H9 (cell line): Measurements from ENCODE around the gene FOXC2. TPM values are rescaled to one million over a fixed set of nuclear protein-coding genes. Genes with fewer than 3 reads are reported as not detected.

Experiments used
- DNase-seq: peaks from one replicate; pipeline ENCODE4 v3.0.0-alpha.2; 2017
- H2AFZ ChIP-seq: one replicate; pipeline ENCODE4 v1.6.1; 2013; ENCODE audit warnings: mild to moderate bottlenecking, low read length, control low read depth, moderate library complexity
- H2AK5ac ChIP-seq: 2 replicates; pipeline ENCODE4 v1.6.1; 2013; ENCODE audit warnings: low read length, control low read depth, mixed read lengths; ENCODE audit not compliant: insufficient read length
- H2BK120ac ChIP-seq: one replicate; pipeline ENCODE4 v1.6.1; 2013; ENCODE audit warnings: low read depth, mild to moderate bottlenecking, low read length, control low read depth, inconsistent platforms; ENCODE audit not compliant: poor library complexity, severe bottlenecking
- H2BK12ac ChIP-seq: 2 replicates; pipeline ENCODE4 v1.6.1; 2013; ENCODE audit warnings: low read length, control low read depth, mixed read lengths, low read depth; ENCODE audit not compliant: insufficient read length
- H2BK15ac ChIP-seq: 2 replicates; pipeline ENCODE4 v1.6.1; 2013; ENCODE audit warnings: low read depth, low read length, control low read depth
- H2BK20ac ChIP-seq: one replicate; pipeline ENCODE4 v1.6.1; 2013; ENCODE audit warnings: low read depth, mild to moderate bottlenecking, low read length, control low read depth, inconsistent platforms; ENCODE audit not compliant: poor library complexity, severe bottlenecking
- H2BK5ac ChIP-seq: 2 replicates; pipeline ENCODE4 v1.6.1; 2013; ENCODE audit warnings: low read length, control low read depth, mixed read lengths; ENCODE audit not compliant: insufficient read length
- H3K14ac ChIP-seq: 2 replicates; pipeline ENCODE4 v1.6.1; 2013; ENCODE audit warnings: low read length, control low read depth; ENCODE audit not compliant: insufficient read depth
- H3K18ac ChIP-seq: 2 replicates; pipeline ENCODE4 v1.6.1; 2013; ENCODE audit warnings: low read depth, mild to moderate bottlenecking, mixed read lengths, low read length, control low read depth; ENCODE audit not compliant: insufficient read length
- H3K23ac ChIP-seq: 2 replicates; pipeline ENCODE4 v1.6.1; 2013; ENCODE audit warnings: low read length, control low read depth, mixed read lengths, low read depth; ENCODE audit not compliant: insufficient read length
- H3K23me2 ChIP-seq: 2 replicates; pipeline ENCODE4 v1.6.1; 2013; ENCODE audit warnings: low read depth, mild to moderate bottlenecking, mixed read lengths, low read length, control low read depth; ENCODE audit not compliant: insufficient read length, poor library complexity, severe bottlenecking
- H3K27ac ChIP-seq: 2 replicates; pipeline ENCODE4 v1.5.1; 2013; ENCODE audit warnings: low read length, control low read depth, mixed read lengths, low read depth; ENCODE audit not compliant: insufficient read length
- H3K27me3 ChIP-seq: 2 replicates; pipeline ENCODE4 v1.6.1; 2013; ENCODE audit warnings: low read length, control low read depth, inconsistent platforms; ENCODE audit not compliant: insufficient read depth
- H3K4ac ChIP-seq: 2 replicates; pipeline ENCODE4 v1.6.1; 2013; ENCODE audit warnings: low read depth, mild to moderate bottlenecking, control low read depth, inconsistent platforms, low read length, moderate library complexity
- H3K4me1 ChIP-seq: 2 replicates; pipeline ENCODE4 v1.6.1; 2013; ENCODE audit warnings: low read length, control low read depth, inconsistent platforms; ENCODE audit not compliant: insufficient read depth
- H3K4me2 ChIP-seq: 2 replicates; pipeline ENCODE4 v1.6.1; 2013; ENCODE audit warnings: low read length, control low read depth, mixed read lengths; ENCODE audit not compliant: insufficient read length, insufficient read depth
- H3K56ac ChIP-seq: 2 replicates; pipeline ENCODE4 v1.6.1; 2013; ENCODE audit warnings: low read depth, mild to moderate bottlenecking, mixed read lengths, low read length, control low read depth; ENCODE audit not compliant: insufficient read length
- H3K79me1 ChIP-seq: 2 replicates; pipeline ENCODE4 v1.6.1; 2013; ENCODE audit warnings: low read depth, mild to moderate bottlenecking, moderate library complexity, low read length, control low read depth, inconsistent platforms; ENCODE audit not compliant: insufficient read depth, poor library complexity, severe bottlenecking
- H3K79me2 ChIP-seq: 2 replicates; pipeline ENCODE4 v1.6.1; 2013; ENCODE audit warnings: low read length, control low read depth, inconsistent platforms; ENCODE audit not compliant: insufficient read depth
- H3K9ac ChIP-seq: 2 replicates; pipeline ENCODE4 v1.6.1; 2013; ENCODE audit warnings: low read length, control low read depth, mixed read lengths; ENCODE audit not compliant: insufficient read length; ENCODE audit errors: extremely low read depth
- H3K9me3 ChIP-seq: one replicate; pipeline ENCODE4 v1.6.1; 2013; ENCODE audit warnings: low read depth, low read length, inconsistent platforms; ENCODE audit not compliant: control insufficient read depth
- H3T11ph ChIP-seq: one replicate; pipeline ENCODE4 v1.6.1; 2013; ENCODE audit warnings: mild to moderate bottlenecking, low read length, control low read depth, inconsistent platforms
- H4K20me1 ChIP-seq: one replicate; pipeline ENCODE4 v1.6.1; 2013; ENCODE audit not compliant: control insufficient read depth, insufficient read length, insufficient read depth
- H4K5ac ChIP-seq: 2 replicates; pipeline ENCODE4 v1.6.1; 2013; ENCODE audit warnings: low read depth, mild to moderate bottlenecking, mixed read lengths, low read length, control low read depth; ENCODE audit not compliant: insufficient read length
- H4K8ac ChIP-seq: replicated peaks from 2 replicates; pipeline ENCODE4 v1.6.1; 2013; ENCODE audit warnings: low read length, control low read depth, mixed read lengths, low read depth; ENCODE audit not compliant: insufficient read length
- H4K91ac ChIP-seq: 2 replicates; pipeline ENCODE4 v1.6.1; 2013; ENCODE audit warnings: low read depth, mild to moderate bottlenecking, moderate library complexity, mixed read lengths, low read length, control low read depth; ENCODE audit not compliant: insufficient read length
- H3K27ac Mint-ChIP-seq, 3 experiments: 2 replicates in 2 of 3; 3 replicates in 1 of 3; pipeline ENCODE4 v1.8.0; 2020 to 2021; ENCODE audit warnings: mixed read lengths in 3 of 3, mild to moderate bottlenecking in 1 of 3, moderate library complexity in 1 of 3
- H3K27me3 Mint-ChIP-seq: 2 replicates; pipeline ENCODE4 v1.8.0; 2021; ENCODE audit warnings: low read depth, mild to moderate bottlenecking, moderate library complexity, mixed read lengths
- H3K36me3 Mint-ChIP-seq, 3 experiments: 2 replicates in 2 of 3; 3 replicates in 1 of 3; pipeline ENCODE4 v1.8.0; 2020 to 2021; ENCODE audit warnings: low read depth in 3 of 3, mixed read lengths in 3 of 3; ENCODE audit not compliant: insufficient read depth in 1 of 3
- H3K4me1 Mint-ChIP-seq, 2 experiments: 2 replicates each; pipeline ENCODE4 v1.8.0; 2020; ENCODE audit warnings: mixed read lengths in 2 of 2
- H3K4me3 Mint-ChIP-seq, 2 experiments: 2 replicates in 1 of 2; 3 replicates in 1 of 2; pipeline ENCODE4 v1.8.0; 2020 to 2021; ENCODE audit warnings: mild to moderate bottlenecking in 2 of 2, mixed read lengths in 2 of 2, moderate library complexity in 1 of 2
- H3K9me3 Mint-ChIP-seq, 2 experiments: 2 replicates in 1 of 2; 3 replicates in 1 of 2; pipeline ENCODE4 v1.8.0; 2020; ENCODE audit warnings: mild to moderate bottlenecking in 2 of 2, mixed read lengths in 2 of 2, moderate library complexity in 1 of 2
- CTCF ChIP-seq: fragments of 200-600 bp; sonication (generic); conservative IDR thresholded peaks from 3 replicates; pipeline ENCODE4 v1.8.0; 2021; ENCODE audit warnings: antibody characterized with exemption, mild to moderate bottlenecking
- WGBS: extraction: QIAGEN DNeasy Blood & Tissue Kit; methylation state at CpG from one replicate; pipeline ENCODE4 v1.1.7; 2013; ENCODE audit warnings: missing lambda C conversion rate, low lambda C conversion rate, mixed read lengths; ENCODE audit not compliant: insufficient read length; ENCODE audit errors: extremely low coverage; 5-methylcytosine and 5-hydroxymethylcytosine counted together
- total RNA-seq: library from RNA; stranded (reverse); gene quantifications from 2 replicates; pipeline ENCODE4 v1.2.1, GENCODE V29; 2021

Gene FOXC2
- total RNA-seq, 1 experiment from 2014 or later: not detected

GRCh38 chr16:86529160-86529559 lies 37.5 kb upstream of the FOXC2 start:
- H3K9ac ChIP-seq: no peak overlapping the region
- WGBS: no CpG with 5 or more reads among the region's 8 CpGs

More at GRCh38 chr16:86529160-86529559, 37.5 kb upstream of the FOXC2 start:
- H2BK12ac ChIP-seq: no peak overlapping the region
- no peaks in the 10 kb centered on the region for H4K20me1 ChIP-seq
- H3K79me2 ChIP-seq: no peaks in the 10 kb centered on the region
- H3K4me1 ChIP-seq: no peaks in the 10 kb centered on the region
- Mint-ChIP-seq H3K4me1 (peaks cover 2 to 12% of the 10 kb centered on the region in 2 experiments; a peak in 3 of 4 replicates), H3K4me3 (no peak overlapping the region), H3K27ac (no peak overlapping the region), H3K27me3 (peaks cover 16% of the 10 kb centered on the region), H3K36me3 (peaks cover 0 to 5% (median 0%) of the 10 kb centered on the region in 3 experiments; a peak in 1 of 7 replicates), H3K9me3 (peaks cover 0 to 5% of the 10 kb centered on the region in 2 experiments; a peak in 2 of 5 replicates)
- TF ChIP-seq CTCF: no peak
- DNase-seq: no peak
- H3K56ac ChIP-seq: no peak overlapping the region
- H3K9me3 ChIP-seq: no peaks in the 10 kb centered on the region
- H3K23ac ChIP-seq: no peak overlapping the region
- no peak overlapping the region for H4K8ac ChIP-seq
- H3K23me2 ChIP-seq: no peaks in the 10 kb centered on the region
- H3K4ac ChIP-seq: no peak overlapping the region
- H3K14ac ChIP-seq: no peak overlapping the region
- H3K79me1 ChIP-seq: no peaks in the 10 kb centered on the region
- no peak overlapping the region for H4K5ac ChIP-seq
- H4K91ac ChIP-seq: no peak overlapping the region
- no peak overlapping the region for H2BK120ac ChIP-seq
- H2BK5ac ChIP-seq: no peak overlapping the region
- no peak overlapping the region for H2AK5ac ChIP-seq
- H2BK20ac ChIP-seq: no peak overlapping the region
- no peaks in the 10 kb centered on the region for H3K27me3 ChIP-seq
- H2BK15ac ChIP-seq: no peak overlapping the region
- no peak overlapping the region for H3K18ac ChIP-seq
- H3K27ac ChIP-seq: no peak overlapping the region
- H2AFZ ChIP-seq: no peak overlapping the region
- H3K4me2 ChIP-seq: no peak overlapping the region
- H3T11ph ChIP-seq: no peak overlapping the region
